HG03095 (cell line): ENCODE data around the gene ITFG2.
A peak's percentile ranks its signal among the peaks of the same experiment; 100 is the strongest.
"Not testable (repeated sequence)": the region's sequence is repeated elsewhere in the genome, so short reads cannot be mapped to it uniquely, and the experiment has no call there.

Experiments used
- ATAC-seq: cut with Tn5 transposase; IDR thresholded peaks from one replicate; pipeline ENCODE4 v1.9.1; 2021; ENCODE audit warnings: moderate library complexity; ENCODE audit not compliant: unreplicated experiment

Gene ITFG2

GRCh38 chr12:2812290-2813213 is at the start of gene ITFG2:
ITFG2 (plus strand) TSS chr12:2812668; CDS start chr12:2812761, 93 bp downstream.
- ATAC-seq: peak; percentile 93

- no peak for ATAC-seq
Measured at GRCh38 chr12:2764398-2764797, 48.1 kb upstream of the ITFG2 start.

- ATAC-seq: no peak
Measured at GRCh38 chr12:2765052-2765451, 47.4 kb upstream of the ITFG2 start.

- no peak for ATAC-seq
Measured at GRCh38 chr12:2765608-2766007, 46.9 kb upstream of the ITFG2 start.

GRCh38 chr12:2768224-2768961 is 44.1 kb upstream of the ITFG2 start:
- ATAC-seq: no peak

GRCh38 chr12:2769866-2770533 is 42.5 kb upstream of the ITFG2 start:
- ATAC-seq: no peak

- not testable (repeated sequence) for ATAC-seq
Measured at GRCh38 chr12:2770544-2770943, 41.9 kb upstream of the ITFG2 start.

GRCh38 chr12:2772370-2772769 is 40.1 kb upstream of the ITFG2 start:
- ATAC-seq: no peak

GRCh38 chr12:2773199-2773875 is 39.1 kb upstream of the ITFG2 start:
- no peak for ATAC-seq

- no peak for ATAC-seq
Measured at GRCh38 chr12:2775431-2775830, 37.0 kb upstream of the ITFG2 start.

- ATAC-seq: no peak
Measured at GRCh38 chr12:2776129-2776806, 36.2 kb upstream of the ITFG2 start.

GRCh38 chr12:2779281-2779680 is 33.2 kb upstream of the ITFG2 start:
- no peak for ATAC-seq

- no peak for ATAC-seq
Measured at GRCh38 chr12:2783936-2784600, 28.4 kb upstream of the ITFG2 start.

GRCh38 chr12:2785017-2785416 is 27.5 kb upstream of the ITFG2 start:
- ATAC-seq: no peak

GRCh38 chr12:2791089-2791488 is 21.4 kb upstream of the ITFG2 start:
- no peak for ATAC-seq

- no peak for ATAC-seq
Measured at GRCh38 chr12:2792671-2793500, 19.6 kb upstream of the ITFG2 start.

- no peak for ATAC-seq
Measured at GRCh38 chr12:2793561-2793960, 18.9 kb upstream of the ITFG2 start.

GRCh38 chr12:2794191-2794735 is 18.2 kb upstream of the ITFG2 start:
- ATAC-seq: no peak
